ENCODE results near the gene MRNIP. TPM values are rescaled to one million over a fixed set of nuclear protein-coding genes. Genes with fewer than 3 reads are reported as not detected.

MRNIP gene
- polyA plus RNA-seq, 2 of the 4 experiments (the other 2 are of a cell fraction), result 21.4 to 29.7 TPM

DNA sequence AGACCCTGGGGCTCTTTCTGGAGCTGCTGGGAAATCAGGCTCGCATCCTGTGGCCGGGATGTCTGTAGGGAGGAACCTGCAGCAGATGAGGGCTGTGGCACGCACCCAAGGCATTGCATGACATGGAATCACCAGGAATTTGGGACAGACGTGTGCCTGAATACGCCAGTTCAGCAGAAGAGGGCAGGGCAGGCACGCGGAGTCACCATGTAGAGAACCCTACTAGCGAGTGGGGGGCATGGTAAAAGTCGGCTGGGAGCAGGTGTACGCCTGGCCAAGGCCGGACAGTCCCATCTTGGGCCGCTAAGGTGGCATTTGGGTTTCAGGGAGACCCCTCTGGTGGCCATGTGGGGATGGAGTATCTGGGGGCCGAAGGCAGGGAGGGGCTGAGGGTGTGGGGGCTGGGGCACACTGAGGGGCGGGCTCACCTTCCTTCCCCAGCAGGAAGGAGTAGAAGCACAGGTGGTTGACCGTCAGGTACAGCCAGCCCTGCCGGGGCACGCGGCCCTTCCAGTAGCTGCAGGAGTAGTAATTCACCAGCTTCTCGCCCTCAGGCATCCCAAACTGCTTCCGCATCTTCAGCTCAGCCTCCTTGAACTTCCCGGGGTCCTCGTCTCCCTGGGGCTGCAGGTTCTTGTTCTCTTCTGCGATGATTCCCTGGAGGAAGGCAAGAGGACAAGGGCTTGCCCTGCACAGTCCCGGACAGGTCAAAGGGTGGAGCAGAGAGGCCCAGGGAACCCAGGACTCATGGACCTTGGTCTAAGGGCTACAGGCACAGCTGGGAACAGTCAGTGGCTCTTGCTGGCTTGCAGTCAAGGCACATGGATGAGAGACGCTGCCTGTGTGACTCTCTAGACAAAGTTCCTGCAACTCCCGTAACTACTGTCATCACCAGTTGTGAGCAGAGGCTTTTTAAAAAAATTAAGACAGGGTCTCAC lies 35.6 kb upstream of the MRNIP start:
- FAIRE-seq (no peak), DNase-seq (ENCODE audit: low read depth in 1 of 2, low spot score in 1 of 2) (no peak), ATAC-seq (no peak)
- no peak overlapping the region for H3K4me2 ChIP-seq
- no peak overlapping the region for H3K27ac ChIP-seq
- TF ChIP-seq CHD4 (IDR thresholded peaks at IDR 0.05; ENCODE audit: borderline replicate concordance) (no peak), NR3C1 (IDR thresholded peaks at IDR 0.05) (no peak), SMC3 (IDR thresholded peaks at IDR 0.05) (no peak), FOSB (CRISPR knock-in tag; IDR thresholded peaks at IDR 0.05) (no peak), CEBPB (IDR thresholded peaks at IDR 0.05) (no peak), CHD2 (IDR thresholded peaks at IDR 0.05; ENCODE audit: low read length, partially characterized antibody) (no peak), MAZ (IDR thresholded peaks at IDR 0.05; ENCODE audit: borderline replicate concordance, low read depth, low read length) (no peak), GATA3 (IDR thresholded peaks at IDR 0.05; ENCODE audit: borderline replicate concordance) (no peak), TFCP2L1 (CRISPR knock-in tag; IDR thresholded peaks at IDR 0.05) (no peak), RAD21 (conservative IDR thresholded peaks at IDR 0.05 in 1 of 2, IDR thresholded peaks at IDR 0.05 in 1 of 2) (no peak), POLR2A (IDR thresholded peaks at IDR 0.05; ENCODE audit: low read length) (no peak), FOXS1 (CRISPR knock-in tag; IDR thresholded peaks at IDR 0.05) (no peak), RARB (CRISPR knock-in tag; IDR thresholded peaks at IDR 0.05) (no peak), FOSL2 (IDR thresholded peaks at IDR 0.05) (no peak), FOSL2 (CRISPR knock-in tag; IDR thresholded peaks at IDR 0.05) (no peak), CTCF (IDR thresholded peaks at IDR 0.05) (no peak), EP300 (IDR thresholded peaks at IDR 0.05) (no peak), PBX3 (IDR thresholded peaks at IDR 0.05) (no peak)
- no peaks in the 10 kb centered on the region for H3K9me3 ChIP-seq
- 95% methylated on average over 24 of the region's 26 CpGs for WGBS (ENCODE audit: missing lambda C conversion rate)
- CTCF ChIA-PET, result interaction anchor here (2.2 kb wide), 1 partner anchor 13 kb away, joined by 5 read pairs; no protein-coding TSS in a partner anchor
- no peak overlapping the region for H3K4me3 ChIP-seq
- POLR2A ChIA-PET, result no interaction called here
- no peaks in the 10 kb centered on the region for H3K4me1 ChIP-seq

DNA sequence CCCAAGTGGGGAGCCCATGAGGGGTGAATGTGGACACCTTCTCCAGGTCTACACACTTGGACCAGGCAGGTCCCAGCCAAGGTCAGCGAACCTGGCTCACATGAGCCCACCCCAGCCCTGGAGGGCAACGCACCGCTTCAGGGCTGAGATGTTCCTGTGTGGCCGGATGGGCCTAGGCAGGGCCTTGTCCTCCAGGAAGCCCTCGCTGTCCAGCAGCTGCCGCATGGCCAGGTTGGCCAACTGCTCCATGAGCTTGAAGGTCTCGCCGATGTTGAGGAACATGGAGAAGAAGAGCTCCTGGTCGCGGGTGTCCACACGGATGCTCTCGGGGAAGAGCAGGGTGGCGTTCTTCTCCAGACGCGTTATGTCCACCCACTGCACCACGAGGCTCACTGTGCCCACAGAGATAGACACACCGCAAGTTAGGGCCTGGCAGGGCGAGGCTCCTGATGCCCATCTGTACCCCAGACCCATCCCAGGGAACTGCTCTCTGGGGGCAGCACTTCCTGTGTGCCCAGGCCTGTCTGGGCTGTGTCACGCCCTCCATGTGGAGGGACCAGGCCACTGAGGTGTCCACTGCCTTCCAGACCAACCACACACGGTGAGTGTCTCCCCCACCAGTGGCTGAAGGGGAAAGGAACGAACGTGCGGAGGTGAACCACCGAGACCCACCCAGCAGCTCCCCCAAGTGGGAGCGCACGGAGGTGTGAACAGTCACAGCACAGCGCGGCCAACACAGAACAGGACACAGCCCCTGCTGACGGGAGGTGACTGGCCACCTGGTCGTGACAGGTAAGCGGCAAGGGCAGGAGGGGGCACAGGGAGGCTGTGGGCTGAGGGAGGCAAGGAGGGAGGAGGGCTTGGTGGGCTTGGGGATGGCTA lies 34.7 kb upstream of the MRNIP start:
- ChIA-PET POLR2A (no interaction called here), CTCF (interaction anchor here (0.9 to 2.2 kb wide), 3 partner anchors 9 to 22 kb away, joined by 3 to 6 read pairs (median 5); no protein-coding TSS in a partner anchor)
- DNase-seq (ENCODE audit: low read depth in 1 of 2, low spot score in 1 of 2) (no peak), ATAC-seq (no peak), FAIRE-seq (no peak)
- Histone ChIP-seq H3K4me2 (no peak overlapping the region), H3K9me3 (no peaks in the 10 kb centered on the region), H3K27ac (no peak overlapping the region), H3K4me1 (no peaks in the 10 kb centered on the region), H3K4me3 (no peak overlapping the region)
- WGBS (ENCODE audit: missing lambda C conversion rate), result 92% methylated on average over 28 of the region's 31 CpGs
- TF ChIP-seq E2F6 (IDR thresholded peaks at IDR 0.05; ENCODE audit: borderline replicate concordance, low read depth), result no peak
- no peak for TF ChIP-seq CHD4 (IDR thresholded peaks at IDR 0.05; ENCODE audit: borderline replicate concordance)
- no peak for TF ChIP-seq POLR2A (IDR thresholded peaks at IDR 0.05; ENCODE audit: low read length)
- TF ChIP-seq REST (IDR thresholded peaks at IDR 0.05), result no peak
- no peak for TF ChIP-seq POLR2AphosphoS2 (conservative IDR thresholded peaks at IDR 0.05; ENCODE audit: low read length)
- no peak for TF ChIP-seq JUN (IDR thresholded peaks at IDR 0.05)
- no peak for TF ChIP-seq CBX8 (IDR thresholded peaks at IDR 0.05)
- TF ChIP-seq JUNB (IDR thresholded peaks at IDR 0.05), result no peak
- no peak for TF ChIP-seq HOXB5 (CRISPR knock-in tag; IDR thresholded peaks at IDR 0.05)
- no peak for TF ChIP-seq EP300 (IDR thresholded peaks at IDR 0.05)
- no peak for TF ChIP-seq MAFK (IDR thresholded peaks at IDR 0.05; ENCODE audit: partially characterized antibody)
- no peak for TF ChIP-seq FOXS1 (CRISPR knock-in tag; IDR thresholded peaks at IDR 0.05)
- no peak for TF ChIP-seq NFE2L2 (conservative IDR thresholded peaks at IDR 0.05; ENCODE audit: low read length)
- no peak for TF ChIP-seq CBX2 (IDR thresholded peaks at IDR 0.05; ENCODE audit: borderline replicate concordance, low read depth)
- TF ChIP-seq ZSCAN20 (CRISPR knock-in tag; IDR thresholded peaks at IDR 0.05), result no peak
- no peak for TF ChIP-seq CEBPB (IDR thresholded peaks at IDR 0.05)
- TF ChIP-seq MYC (IDR thresholded peaks at IDR 0.05; ENCODE audit: borderline replicate concordance, low read length), result no peak
